Effector CD4-positive, alpha-beta T cell (primary cell): ENCODE measurements around the gene SCGB1D1.
"Not testable (repeated sequence)": the region's sequence is repeated elsewhere in the genome, so short reads cannot be mapped to it uniquely, and the experiment has no call there.

ENCODE experiments used
- DNase-seq: peaks from one replicate; pipeline ENCODE4 v3.0.0-alpha.2; 2020

The SCGB1D1 gene

DNA sequence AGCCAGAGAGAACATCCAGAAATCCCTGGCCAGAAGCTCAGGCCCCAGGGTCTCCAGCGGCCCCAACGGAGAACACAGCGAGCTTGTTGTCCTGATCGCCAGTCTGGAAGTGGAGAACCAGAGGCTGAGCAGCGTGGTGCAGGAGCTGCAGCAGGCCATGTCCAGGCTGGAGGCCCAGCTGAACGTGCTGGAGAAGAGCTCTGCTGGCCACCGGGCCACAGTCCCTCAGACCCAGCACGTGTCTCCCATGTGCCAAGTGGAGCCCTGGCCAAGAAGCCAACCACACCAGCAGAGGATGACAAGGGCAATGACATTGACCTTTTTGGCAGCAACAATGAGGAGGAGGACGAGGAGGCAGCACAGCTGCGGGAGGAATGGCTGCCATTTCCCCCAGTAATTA, 20.6 kb upstream of the SCGB1D1 start:
- no peak for DNase-seq

GRCh38 chr11:62169935-62170334, 20.1 kb upstream of the SCGB1D1 start:
- DNase-seq = no peak

DNA sequence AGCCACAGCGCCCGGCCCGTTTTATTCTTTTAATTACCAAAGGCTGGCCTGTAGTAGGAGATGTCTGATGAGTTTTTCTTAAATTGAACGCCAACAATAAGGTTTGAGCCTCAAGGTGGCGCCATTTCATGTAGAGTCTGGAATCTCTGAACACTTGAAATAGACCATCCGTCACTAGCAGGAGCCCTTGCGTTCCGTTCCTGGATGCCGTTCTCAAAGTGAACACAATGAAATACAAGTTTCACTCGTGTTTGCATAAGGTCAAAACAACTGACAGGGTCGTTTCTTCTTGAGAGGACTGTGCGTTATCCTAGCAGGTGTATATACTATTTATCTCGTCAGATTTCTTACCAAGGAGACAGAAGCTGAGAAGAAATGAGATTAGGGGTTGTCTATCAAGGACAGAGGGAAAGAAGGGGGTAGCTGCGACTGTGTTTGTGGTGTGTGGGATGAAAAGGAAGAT, 18.7 kb upstream of the SCGB1D1 start:
- DNase-seq = peak; percentile 60

- no peak for DNase-seq
These were observed 17.7 kb upstream of the SCGB1D1 start for GRCh38 chr11:62172294-62172693.

GRCh38 chr11:62176766-62177165, 13.2 kb upstream of the SCGB1D1 start:
- no peak for DNase-seq

DNA sequence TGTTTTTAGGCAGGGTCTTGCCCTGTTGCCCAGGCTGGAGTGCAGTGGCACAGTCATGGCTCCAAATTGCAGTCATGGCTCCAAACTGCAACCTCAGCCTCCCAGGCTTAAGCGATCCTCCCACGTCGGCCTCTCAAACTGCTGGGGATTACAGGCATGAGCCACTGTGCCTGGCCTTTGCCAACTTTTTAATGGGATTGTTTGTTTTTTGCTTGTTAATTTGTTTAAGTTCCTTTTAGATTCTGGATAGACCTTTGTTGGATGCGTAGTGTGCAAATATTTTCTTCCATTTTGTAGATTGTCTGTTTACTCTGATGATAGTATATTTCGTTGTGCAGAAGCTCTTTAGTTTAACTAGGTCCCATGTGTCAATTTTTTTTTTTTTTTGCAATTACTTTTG, 10.0 kb upstream of the SCGB1D1 start:
- DNase-seq = no peak

DNA sequence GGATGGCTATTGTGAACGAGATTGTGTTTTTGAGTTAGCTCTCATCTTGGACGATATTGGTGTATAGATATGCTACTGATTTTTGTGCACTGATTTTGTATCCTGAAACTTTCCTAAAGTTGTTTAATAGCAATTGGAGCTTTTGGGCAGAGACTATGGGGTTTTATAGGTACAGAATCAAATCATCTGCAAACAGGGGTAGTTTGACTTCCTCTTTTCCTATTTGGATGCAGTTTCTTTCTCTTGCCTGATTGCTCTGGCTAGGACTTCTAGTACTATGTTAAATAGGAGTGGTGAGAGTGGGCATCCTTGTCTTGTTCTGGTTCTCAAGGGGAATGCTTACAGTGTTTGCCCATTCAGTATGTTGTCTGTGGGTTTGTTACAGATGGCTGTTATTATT, 8.9 kb upstream of the SCGB1D1 start:
- DNase-seq = no peak

DNA sequence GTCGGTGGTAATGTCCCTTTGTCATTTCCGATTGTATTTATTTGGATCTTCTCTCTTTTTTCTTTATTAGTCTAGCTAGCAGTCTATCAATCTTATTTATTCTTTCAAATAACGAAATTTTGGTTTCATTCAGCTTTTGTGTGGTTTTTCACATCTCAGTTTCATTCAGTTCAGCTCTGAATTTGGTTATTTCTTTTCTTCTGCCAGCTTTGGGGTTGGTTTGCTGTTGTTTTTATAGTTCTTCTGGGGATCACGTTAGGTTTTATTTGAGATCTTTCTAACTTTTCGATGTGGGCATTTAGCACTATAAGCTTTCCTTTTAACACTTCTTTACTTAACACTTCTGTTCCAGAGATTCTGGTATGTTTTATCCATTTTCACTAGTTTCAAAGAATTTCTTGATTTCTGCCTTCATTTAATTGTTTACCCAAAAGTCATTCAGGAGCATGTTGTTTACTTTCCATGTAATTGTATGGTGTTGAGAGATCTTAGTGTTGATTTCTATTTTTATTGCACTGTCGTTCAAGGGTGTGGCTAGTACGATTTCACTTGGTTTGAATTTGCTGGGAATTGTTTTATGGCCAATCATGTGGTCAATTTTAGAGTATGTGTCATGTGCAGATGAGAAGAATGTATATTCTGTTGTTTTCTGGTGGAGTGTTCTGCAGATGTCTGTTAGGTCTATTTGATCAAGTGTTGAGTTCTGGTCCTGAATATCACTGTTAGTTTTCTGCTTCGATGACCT, 7.7 kb upstream of the SCGB1D1 start:
- DNase-seq = no peak

GRCh38 chr11:62186195-62186594, 3.8 kb upstream of the SCGB1D1 start:
- no peak for DNase-seq

DNA sequence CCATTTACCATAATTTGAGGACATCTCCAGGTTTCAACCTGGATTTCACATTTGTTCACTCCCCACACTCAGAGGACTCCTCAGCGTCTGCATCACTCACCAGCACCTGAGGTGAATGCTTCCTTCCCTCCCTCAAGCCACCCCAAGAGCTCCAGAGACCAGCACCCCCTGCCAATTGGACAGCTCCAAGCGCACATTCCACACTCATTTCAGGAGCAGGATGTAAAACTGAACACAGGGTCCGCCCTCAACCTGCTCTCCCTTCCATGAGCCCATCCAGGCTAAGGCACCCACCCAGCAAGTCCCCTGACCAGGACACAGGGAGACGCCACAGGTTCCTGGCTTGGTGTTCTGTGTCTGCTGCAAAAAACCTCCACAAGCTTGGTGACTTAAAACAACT, 3.9 kb downstream of the SCGB1D1 start:
- no peak for DNase-seq

DNA sequence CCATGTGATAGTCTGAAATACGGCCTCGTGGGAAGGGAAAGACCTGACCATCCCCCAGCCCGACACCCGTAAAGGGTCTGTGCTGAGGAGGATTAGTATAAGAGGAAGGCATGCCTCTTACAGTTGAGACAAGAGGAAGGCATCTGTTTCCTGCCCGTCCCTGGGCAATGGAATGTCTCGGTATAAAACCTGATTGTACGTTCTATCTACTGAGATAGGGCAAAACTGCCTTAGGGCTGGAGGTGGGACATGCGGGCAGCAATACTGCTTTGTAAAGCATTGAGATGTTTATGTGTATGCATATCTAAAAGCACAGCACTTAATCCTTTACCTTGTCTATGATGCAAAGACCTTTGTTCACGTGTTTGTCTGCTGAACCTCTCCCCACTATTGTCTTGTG, 5.0 kb downstream of the SCGB1D1 start:
- DNase-seq = not testable (repeated sequence)

DNA sequence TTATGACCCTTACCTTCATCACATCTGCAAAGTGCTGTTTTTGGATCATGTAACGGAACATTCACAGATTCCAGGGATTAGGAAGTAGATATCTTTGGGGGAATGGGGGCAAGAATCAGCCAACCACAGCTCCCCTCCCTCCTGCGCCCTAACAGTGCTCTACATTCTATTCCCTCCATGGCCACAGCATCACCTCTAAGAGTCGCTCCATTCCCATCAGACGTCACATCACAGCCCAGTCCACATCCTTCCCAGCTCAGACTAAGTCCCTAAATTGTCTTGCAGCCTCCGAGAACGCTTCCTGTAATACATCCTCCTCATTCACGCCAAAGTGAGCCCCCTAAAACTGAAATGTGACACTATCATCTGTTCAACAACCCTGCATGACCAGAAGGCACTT, 5.9 kb downstream of the SCGB1D1 start:
- DNase-seq = no peak

DNA sequence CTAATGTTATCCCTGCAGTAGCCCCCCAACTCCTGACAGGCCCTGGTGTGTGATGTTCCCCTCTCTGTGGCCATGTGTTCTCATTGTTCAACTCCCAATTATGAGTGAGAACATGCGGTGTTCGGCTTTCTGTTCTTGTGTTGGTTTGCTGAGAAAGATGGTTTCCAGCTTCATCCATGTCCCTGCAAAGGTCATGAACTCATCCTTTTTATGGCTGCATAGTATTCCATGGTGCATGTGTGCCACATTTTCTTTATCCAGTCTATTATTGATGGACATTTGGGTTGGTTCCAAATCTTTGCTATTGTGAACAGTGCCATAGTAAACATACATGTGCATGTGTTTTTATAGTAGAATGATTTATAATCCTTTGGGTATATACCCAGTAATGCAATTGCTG, 7.4 kb downstream of the SCGB1D1 start:
- not testable (repeated sequence) for DNase-seq

- no peak for DNase-seq
These were observed 11.4 kb downstream of the SCGB1D1 start for GRCh38 chr11:62201376-62201775.

DNA sequence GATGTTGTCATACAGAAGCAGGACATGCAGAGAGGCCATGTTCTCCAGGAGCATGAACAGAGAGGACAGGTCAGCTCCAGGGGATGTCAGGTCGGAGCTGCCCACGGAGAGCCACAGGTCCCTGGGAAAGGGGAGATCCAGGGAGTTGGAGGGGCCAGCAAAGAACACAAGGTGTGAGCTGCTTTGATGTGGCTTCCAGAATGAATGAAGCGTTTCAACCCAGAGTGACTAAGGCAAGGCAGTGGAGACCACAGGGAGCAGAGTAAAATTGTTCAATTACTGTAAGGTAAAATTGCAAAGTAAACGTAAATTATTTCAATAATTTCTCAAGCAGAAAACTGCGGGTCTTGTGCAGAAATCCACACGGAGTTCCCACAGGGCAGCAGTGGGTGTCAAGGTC, 12.9 kb downstream of the SCGB1D1 start:
- no peak for DNase-seq

DNA sequence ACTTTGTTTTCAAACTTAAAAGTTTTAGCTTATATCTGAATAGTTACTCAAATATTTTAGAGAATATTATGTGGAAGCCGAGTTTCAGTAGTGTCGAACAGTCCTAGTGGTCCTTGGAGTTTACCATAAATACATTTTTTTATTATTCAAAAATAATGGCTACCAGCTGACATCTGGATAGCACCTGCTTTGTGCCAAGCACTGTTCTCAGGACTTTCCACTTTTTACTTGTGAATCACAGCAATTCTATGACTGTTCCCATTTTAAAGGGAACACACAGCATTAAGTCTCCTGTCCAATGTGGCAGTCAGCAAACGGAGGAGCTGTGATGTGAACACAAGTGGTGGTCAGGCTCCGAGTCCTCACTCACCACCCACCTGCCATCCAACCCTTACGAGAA, 14.4 kb downstream of the SCGB1D1 start:
- no peak for DNase-seq

DNA sequence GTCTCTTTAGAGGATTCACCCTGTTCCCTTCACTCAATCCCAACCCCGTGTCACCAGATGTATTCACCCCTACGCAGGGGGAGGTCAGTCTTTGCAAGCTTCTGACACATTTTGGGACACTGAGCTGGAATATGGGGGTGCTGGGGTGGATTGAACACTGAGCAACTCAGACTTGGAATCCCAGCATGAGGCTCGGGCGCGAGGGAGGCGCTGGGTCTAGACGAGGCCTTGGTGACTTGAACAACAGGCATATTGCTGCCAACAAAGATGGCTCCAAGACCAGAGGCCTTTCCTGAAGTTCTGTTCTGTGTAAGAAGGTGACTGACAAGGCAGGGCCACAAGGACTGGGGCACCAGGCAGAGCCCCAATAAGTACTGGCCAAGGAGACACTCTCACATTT, 15.4 kb downstream of the SCGB1D1 start:
- DNase-seq = no peak

- not testable (repeated sequence) for DNase-seq
These were observed 16.5 kb downstream of the SCGB1D1 start for GRCh38 chr11:62206276-62207066.

GRCh38 chr11:62208785-62209144, 18.7 kb downstream of the SCGB1D1 start:
- DNase-seq = no peak

GRCh38 chr11:62217191-62217748, 27.3 kb downstream of the SCGB1D1 start:
- DNase-seq = no peak

GRCh38 chr11:62221498-62221897, 31.5 kb downstream of the SCGB1D1 start:
- DNase-seq = no peak

DNA sequence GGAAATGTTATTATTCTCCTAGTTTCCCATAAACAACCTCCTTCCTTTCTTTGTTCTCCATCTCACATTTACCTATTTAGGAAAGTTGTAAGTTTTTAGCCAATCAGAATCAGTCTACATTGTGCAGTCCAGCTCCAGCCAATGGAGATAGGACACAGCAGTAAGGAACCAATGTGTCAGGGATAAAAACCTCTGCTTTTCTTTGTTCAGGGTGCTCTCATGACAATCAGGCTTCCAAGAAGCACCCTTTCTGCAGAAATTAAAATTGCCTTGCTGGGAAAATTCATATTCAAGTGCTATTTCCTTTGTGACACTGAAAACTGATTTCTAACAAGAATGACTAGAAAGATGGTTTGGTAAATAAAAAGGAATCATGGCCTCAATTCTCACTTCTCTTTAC, 33.1 kb downstream of the SCGB1D1 start:
- no peak for DNase-seq

- DNase-seq = no peak
These were observed 43.7 kb downstream of the SCGB1D1 start for GRCh38 chr11:62233730-62234129.

- no peak for DNase-seq
These were observed 46.2 kb downstream of the SCGB1D1 start for GRCh38 chr11:62236187-62236586.
